Stromal cell of bone marrow (primary cell): ENCODE measurements around the gene SLC25A15.
A peak's percentile ranks its signal among the peaks of the same experiment; 100 is the strongest.

ENCODE experiments used
- DNase-seq: peaks from one replicate; pipeline ENCODE4 v3.0.0-alpha.2; 2012; ENCODE audit warnings: low read depth

Gene SLC25A15

GRCh38 chr13:40789275-40790153 lies at the start of gene SLC25A15:
Gene SLC25A15, plus strand, starts transcription at chr13:40789611. Its CDS starts 3,616 bp downstream, at chr13:40793227.
- DNase-seq: no peak

GRCh38 chr13:40749327-40749726 lies 40.1 kb upstream of the SLC25A15 start:
- no peak for DNase-seq

GRCh38 chr13:40755082-40755700 lies 34.2 kb upstream of the SLC25A15 start:
- DNase-seq: no peak

- no peak for DNase-seq
These were observed 33.4 kb upstream of the SLC25A15 start for GRCh38 chr13:40756042-40756441.

GRCh38 chr13:40758811-40759210 lies 30.6 kb upstream of the SLC25A15 start:
- no peak for DNase-seq

- no peak for DNase-seq
These were observed 26.6 kb upstream of the SLC25A15 start for GRCh38 chr13:40762849-40763248.

- no peak for DNase-seq
These were observed 24.6 kb upstream of the SLC25A15 start for GRCh38 chr13:40764587-40765403.

GRCh38 chr13:40765602-40766001 lies 23.8 kb upstream of the SLC25A15 start:
- DNase-seq: no peak

GRCh38 chr13:40769970-40770369 lies 19.4 kb upstream of the SLC25A15 start:
- DNase-seq: no peak

- DNase-seq: no peak
These were observed 18.8 kb upstream of the SLC25A15 start for GRCh38 chr13:40770609-40770933.

- DNase-seq: peak; percentile 90
These were observed 18.3 kb upstream of the SLC25A15 start, which contains the start of gene MRPS31 for GRCh38 chr13:40770934-40771618. Gene MRPS31, minus strand, starts transcription at chr13:40771190. Its CDS starts 54 bp downstream, at chr13:40771136.

- no peak for DNase-seq
These were observed 16.5 kb upstream of the SLC25A15 start for GRCh38 chr13:40772765-40773473.

GRCh38 chr13:40774672-40775071 lies 14.7 kb upstream of the SLC25A15 start:
- no peak for DNase-seq

- DNase-seq: no peak
These were observed 13.2 kb upstream of the SLC25A15 start for GRCh38 chr13:40776232-40776631.

GRCh38 chr13:40776681-40777165 lies 12.7 kb upstream of the SLC25A15 start:
- DNase-seq: no peak

- no peak for DNase-seq
These were observed 12.1 kb upstream of the SLC25A15 start for GRCh38 chr13:40777166-40777808.

GRCh38 chr13:40777809-40778175 lies 11.6 kb upstream of the SLC25A15 start:
- no peak for DNase-seq

- DNase-seq: no peak
These were observed 10.4 kb upstream of the SLC25A15 start for GRCh38 chr13:40779049-40779448.

GRCh38 chr13:40779796-40780285 lies 9.6 kb upstream of the SLC25A15 start:
- DNase-seq: no peak

- DNase-seq: no peak
These were observed 8.5 kb upstream of the SLC25A15 start for GRCh38 chr13:40780822-40781401.
